DOHH2 (cell line): Measurements from ENCODE around the gene SIGLEC15.

Experiments
- H3F3A ChIP-seq: fragments of 200-600 bp; sonication (generic), shearing (Covaris generic); 2 replicates; pipeline ENCODE4 v1.6.0; 2016; ENCODE audit warnings: antibody characterized with exemption, mild to moderate bottlenecking; ENCODE audit not compliant: control insufficient read depth, insufficient read depth
- H3K27ac ChIP-seq: fragments of 200-600 bp; sonication (generic); 2 replicates; pipeline ENCODE4 v1.5.1; 2014; ENCODE audit warnings: low read depth, mild to moderate bottlenecking, low read length, moderate library complexity
- H3K27me3 ChIP-seq: fragments of 200-600 bp; sonication (generic); 2 replicates; pipeline ENCODE4 v1.6.1; 2014; ENCODE audit warnings: mild to moderate bottlenecking, low read length, mixed read lengths; ENCODE audit not compliant: control insufficient read depth
- H3K36me3 ChIP-seq: fragments of 200-600 bp; sonication (generic); 2 replicates; pipeline ENCODE4 v1.6.1; 2014; ENCODE audit warnings: mild to moderate bottlenecking, low read length, moderate library complexity, mixed read lengths; ENCODE audit not compliant: control insufficient read depth
- H3K4me1 ChIP-seq: fragments of 200-600 bp; sonication (generic); 2 replicates; pipeline ENCODE4 v1.6.1; 2014; ENCODE audit warnings: mild to moderate bottlenecking, low read length, mixed read lengths; ENCODE audit not compliant: control insufficient read depth
- H3K4me2 ChIP-seq: fragments of 200-600 bp; sonication (generic); 2 replicates; pipeline ENCODE4 v1.6.0; 2014; ENCODE audit warnings: mild to moderate bottlenecking, low read length, moderate library complexity
- H3K4me3 ChIP-seq: fragments of 200-600 bp; sonication (generic); 2 replicates; pipeline ENCODE4 v1.5.1; 2014; ENCODE audit warnings: mild to moderate bottlenecking, low read length, mixed read lengths
- H3K79me2 ChIP-seq: fragments of 200-600 bp; sonication (generic); 2 replicates; pipeline ENCODE4 v1.6.1; 2014; ENCODE audit warnings: mild to moderate bottlenecking, low read length, mixed read lengths; ENCODE audit not compliant: control insufficient read depth
- H3K9me2 ChIP-seq: fragments of 200-600 bp; sonication (generic); replicated peaks from 2 replicates; pipeline ENCODE4 v1.6.1; 2014; ENCODE audit warnings: mild to moderate bottlenecking, low read length, mixed read lengths; ENCODE audit not compliant: control insufficient read depth
- H3K9me3 ChIP-seq: fragments of 200-600 bp; sonication (generic); 2 replicates; pipeline ENCODE4 v1.6.1; 2014; ENCODE audit warnings: antibody characterized with exemption, low read length, mixed read lengths; ENCODE audit not compliant: control insufficient read depth, insufficient read depth
- H4K20me1 ChIP-seq: fragments of 200-600 bp; sonication (generic); 2 replicates; pipeline ENCODE4 v1.6.0; 2014; ENCODE audit warnings: low read depth, mild to moderate bottlenecking, antibody characterized with exemption, low read length, moderate library complexity; ENCODE audit not compliant: control insufficient read depth, insufficient read depth
- CTCF ChIP-seq: fragments of 200-600 bp; sonication (generic); IDR thresholded peaks from one replicate; pipeline ENCODE4 v1.5.1; 2014; ENCODE audit warnings: antibody characterized with exemption, mild to moderate bottlenecking, low read depth, low read length; ENCODE audit not compliant: poor library complexity, severe bottlenecking
- EZH2phosphoT487 ChIP-seq: fragments of 200-600 bp; sonication (generic); IDR thresholded peaks from 2 replicates; pipeline ENCODE4 v1.6.1; 2017; ENCODE audit warnings: borderline replicate concordance, mild to moderate bottlenecking, antibody characterized with exemption, low read length, moderate library complexity, mixed read lengths

Gene SIGLEC15

GRCh38 chr18:45785134-45785533 lies 40.3 kb upstream of the SIGLEC15 start:
- no peak overlapping the region for H3K4me3 ChIP-seq
- no peaks in the 10 kb centered on the region for H4K20me1 ChIP-seq
- H3F3A ChIP-seq, result no peaks in the 10 kb centered on the region
- no peaks in the 10 kb centered on the region for H3K9me3 ChIP-seq
- H3K4me1 ChIP-seq, result no peaks in the 10 kb centered on the region
- peaks cover 2% of the 10 kb centered on the region; the same call in 1 of the 2 replicates for H3K27me3 ChIP-seq
- H3K4me2 ChIP-seq, result no peak overlapping the region
- H3K36me3 ChIP-seq, result no peaks in the 10 kb centered on the region
- H3K9me2 ChIP-seq, result no peaks in the 10 kb centered on the region
- no peak for TF ChIP-seq CTCF
- TF ChIP-seq EZH2phosphoT487, result no peak
- H3K27ac ChIP-seq, result no peak overlapping the region
- H3K79me2 ChIP-seq, result no peaks in the 10 kb centered on the region

GRCh38 chr18:45786941-45787340 lies 38.5 kb upstream of the SIGLEC15 start:
- H3K4me1 ChIP-seq, result no peaks in the 10 kb centered on the region
- TF ChIP-seq CTCF (no peak), EZH2phosphoT487 (no peak)

DNA sequence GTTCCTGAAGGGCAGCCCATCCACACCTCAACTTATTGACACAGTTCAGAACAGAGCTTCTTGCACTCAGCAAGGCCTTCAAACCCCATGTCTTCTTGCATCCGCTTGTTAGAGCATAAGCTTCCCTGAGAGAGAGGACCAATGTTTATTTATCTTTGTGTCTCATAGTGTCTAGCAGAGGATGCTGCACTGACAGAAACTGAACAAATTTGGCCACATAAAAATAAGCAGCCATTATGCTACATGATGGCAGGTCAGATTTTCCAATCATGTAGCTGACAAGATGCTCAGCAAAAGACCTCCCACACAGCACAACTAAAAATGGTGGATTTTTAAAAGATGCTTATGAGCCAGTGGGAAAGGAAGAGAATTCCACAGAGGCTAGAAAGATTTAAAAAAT lies 38.1 kb upstream of the SIGLEC15 start:
- Histone ChIP-seq H3K9me2 (no peaks in the 10 kb centered on the region), H3K27me3 (no peaks in the 10 kb centered on the region), H4K20me1 (no peaks in the 10 kb centered on the region), H3K4me3 (no peak overlapping the region), H3K36me3 (no peaks in the 10 kb centered on the region), H3K27ac (no peak overlapping the region), H3F3A (no peaks in the 10 kb centered on the region), H3K9me3 (no peaks in the 10 kb centered on the region), H3K4me1 (no peaks in the 10 kb centered on the region), H3K79me2 (no peaks in the 10 kb centered on the region), H3K4me2 (no peak overlapping the region)
- TF ChIP-seq CTCF (no peak), EZH2phosphoT487 (no peak)

More at GRCh38 chr18:45786941-45787340, 38.5 kb upstream of the SIGLEC15 start:
- no peaks in the 10 kb centered on the region for H3K9me2 ChIP-seq
- no peaks in the 10 kb centered on the region for H4K20me1 ChIP-seq
- no peaks in the 10 kb centered on the region for H3F3A ChIP-seq
- H3K9me3 ChIP-seq, result no peaks in the 10 kb centered on the region
- no peaks in the 10 kb centered on the region; the same call in 1 of the 2 replicates for H3K27me3 ChIP-seq
- no peak overlapping the region for H3K27ac ChIP-seq
- H3K79me2 ChIP-seq, result no peaks in the 10 kb centered on the region
- no peak overlapping the region for H3K4me2 ChIP-seq
- H3K36me3 ChIP-seq, result no peaks in the 10 kb centered on the region
- H3K4me3 ChIP-seq, result no peak overlapping the region
